ENCODE measurements around the gene TRRAP. TPM values are rescaled to one million over a fixed set of nuclear protein-coding genes. Genes with fewer than 3 reads are reported as not detected.
A peak's percentile ranks its signal among the peaks of the same experiment; 100 is the strongest.

Gene TRRAP
- total RNA-seq, 1 experiment from 2014 or later, result 55.4 TPM

GRCh38 chr7:98880485-98880884 is 2.2 kb downstream of the TRRAP start:
- no peaks in the 10 kb centered on the region for H3K9me3 Mint-ChIP-seq (ENCODE audit: unreplicated experiment)
- POLR2A ChIA-PET, result no interaction called here
- no peak overlapping the region for H3K27ac Mint-ChIP-seq (ENCODE audit: unreplicated experiment)
- no peak overlapping the region for H3K4me3 Mint-ChIP-seq (ENCODE audit: unreplicated experiment)
- peaks cover 44% of the 10 kb centered on the region for H3K36me3 Mint-ChIP-seq (ENCODE audit: insufficient read depth, unreplicated experiment)
- Histone ChIP-seq H3K36me3 (ENCODE audit: control insufficient read depth, insufficient read depth, low read length) (peaks cover 2% of the 10 kb centered on the region), H3K27me3 (replicated peaks; ENCODE audit: control insufficient read depth, insufficient read depth, low read length) (no peaks in the 10 kb centered on the region), H3K4me3 (ENCODE audit: low read depth, low read length) (no peak overlapping the region), H3K9me3 (no peaks in the 10 kb centered on the region), H3K4me1 (no peaks in the 10 kb centered on the region)
- TF ChIP-seq CTCF (IDR thresholded peaks at IDR 0.05; ENCODE audit: insufficient read depth in 1 of 2, low read depth in 1 of 2, low read length in 1 of 2, severe bottlenecking in 1 of 2, unreplicated experiment in 1 of 2), result no peak
- BruUV-seq (replicated peaks), result TSS peak; percentile 27
- DNase-seq, result no peak
- H3K27me3 Mint-ChIP-seq (ENCODE audit: insufficient read depth, unreplicated experiment), result no peaks in the 10 kb centered on the region
- CTCF ChIA-PET, result no interaction called here
- H3K4me1 Mint-ChIP-seq (ENCODE audit: low read depth, unreplicated experiment), result no peaks in the 10 kb centered on the region
- intact Hi-C loops (cut with micrococcal nuclease; ENCODE audit: unreplicated experiment), result no loop called here

- POLR2A ChIA-PET, result interaction anchor here (0.7 kb wide), 1 partner anchor 19 kb away, joined by 3 read pairs; no protein-coding TSS in a partner anchor
- Mint-ChIP-seq H3K9me3 (ENCODE audit: unreplicated experiment) (no peaks in the 10 kb centered on the region), H3K4me3 (ENCODE audit: unreplicated experiment) (no peak overlapping the region), H3K4me1 (ENCODE audit: low read depth, unreplicated experiment) (no peaks in the 10 kb centered on the region), H3K36me3 (ENCODE audit: insufficient read depth, unreplicated experiment) (peaks cover 44% of the 10 kb centered on the region), H3K27me3 (ENCODE audit: insufficient read depth, unreplicated experiment) (no peaks in the 10 kb centered on the region), H3K27ac (ENCODE audit: unreplicated experiment) (no peak overlapping the region)
- H3K4me3 ChIP-seq (ENCODE audit: low read depth, low read length), result no peak overlapping the region
- H3K36me3 ChIP-seq (ENCODE audit: control insufficient read depth, insufficient read depth, low read length), result peaks cover 2% of the 10 kb centered on the region
- CTCF ChIA-PET, result no interaction called here
- DNase-seq, result no peak
- H3K4me1 ChIP-seq, result no peaks in the 10 kb centered on the region
- no TSS peak for BruUV-seq (replicated peaks)
- H3K9me3 ChIP-seq, result no peaks in the 10 kb centered on the region
- H3K27me3 ChIP-seq (replicated peaks; ENCODE audit: control insufficient read depth, insufficient read depth, low read length), result no peaks in the 10 kb centered on the region
- no peak for TF ChIP-seq CTCF (IDR thresholded peaks at IDR 0.05; ENCODE audit: insufficient read depth in 1 of 2, low read depth in 1 of 2, low read length in 1 of 2, severe bottlenecking in 1 of 2, unreplicated experiment in 1 of 2)
- intact Hi-C loops (cut with micrococcal nuclease; ENCODE audit: unreplicated experiment), result no loop called here
Measured at GRCh38 chr7:98881561-98882315, 3.4 kb downstream of the TRRAP start.

- no peaks in the 10 kb centered on the region for H3K4me1 Mint-ChIP-seq (ENCODE audit: low read depth, unreplicated experiment)
- no TSS peak for BruUV-seq (replicated peaks)
- intact Hi-C loops (cut with micrococcal nuclease; ENCODE audit: unreplicated experiment), result no loop called here
- no peak overlapping the region for H3K27ac Mint-ChIP-seq (ENCODE audit: unreplicated experiment)
- peaks cover 2% of the 10 kb centered on the region for H3K36me3 ChIP-seq (ENCODE audit: control insufficient read depth, insufficient read depth, low read length)
- H3K9me3 Mint-ChIP-seq (ENCODE audit: unreplicated experiment), result no peaks in the 10 kb centered on the region
- H3K27me3 ChIP-seq (replicated peaks; ENCODE audit: control insufficient read depth, insufficient read depth, low read length), result no peaks in the 10 kb centered on the region
- no peaks in the 10 kb centered on the region for H3K27me3 Mint-ChIP-seq (ENCODE audit: insufficient read depth, unreplicated experiment)
- ChIA-PET CTCF (no interaction called here), POLR2A (no interaction called here)
- no peak for DNase-seq
- H3K36me3 Mint-ChIP-seq (ENCODE audit: insufficient read depth, unreplicated experiment), result peaks cover 61% of the 10 kb centered on the region
- no peak for TF ChIP-seq CTCF (IDR thresholded peaks at IDR 0.05; ENCODE audit: insufficient read depth in 1 of 2, low read depth in 1 of 2, low read length in 1 of 2, severe bottlenecking in 1 of 2, unreplicated experiment in 1 of 2)
- H3K9me3 ChIP-seq, result no peaks in the 10 kb centered on the region
- H3K4me1 ChIP-seq, result no peaks in the 10 kb centered on the region
- H3K4me3 Mint-ChIP-seq (ENCODE audit: unreplicated experiment), result no peak overlapping the region
- H3K4me3 ChIP-seq (ENCODE audit: low read depth, low read length), result no peak overlapping the region
Measured at GRCh38 chr7:98884416-98884815, 6.1 kb downstream of the TRRAP start.
